Prostate gland (tissue), 2 donors: ENCODE data around the gene TRAK1.

ENCODE experiments used
- POLR2A ChIP-seq: fragments of 450-650 bp; IDR thresholded peaks from one replicate; pipeline ENCODE4 v1.6.1; 2016; ENCODE audit warnings: antibody characterized with exemption, mild to moderate bottlenecking
- POLR2AphosphoS5 ChIP-seq: sonication (generic); formaldehyde crosslinking; IDR thresholded peaks from one replicate; pipeline ENCODE4 v1.6.1; 2017; ENCODE audit warnings: antibody characterized with exemption
- TF ChIP-seq, protein P1 (sequence below), 4 experiments: fragments of 200-600 bp in 2 of 4; fragments of 450-650 bp in 2 of 4; sonication (generic) in 2 of 4; IDR thresholded peaks; 1 replicate in 3 of 4; 2 replicates in 1 of 4; pipeline ENCODE4 v1.5.1; 2016 to 2019; ENCODE audit warnings: antibody characterized with exemption in 4 of 4, mild to moderate bottlenecking in 2 of 4, moderate library complexity in 2 of 4

DNA sequence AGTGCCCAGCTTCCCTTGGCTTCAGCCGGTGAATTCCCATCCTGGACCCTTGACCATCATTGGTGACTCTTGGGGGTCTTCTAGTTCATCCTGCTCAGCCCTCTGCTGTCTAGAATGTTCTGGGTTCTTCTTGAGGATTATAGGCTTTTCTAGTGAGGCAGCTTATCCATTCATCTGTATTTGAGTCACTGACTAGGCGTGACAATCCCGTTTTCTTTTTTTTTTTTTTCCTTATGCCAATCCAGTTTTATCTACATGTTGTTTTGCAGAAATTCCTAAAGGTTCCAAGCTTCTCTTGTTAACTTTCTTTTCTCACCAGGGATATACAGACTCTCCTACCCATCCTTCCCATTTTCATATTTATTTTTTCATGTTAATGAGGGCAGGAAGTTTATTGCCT is 6.6 kb upstream of the TRAK1 start:
- TF ChIP-seq, protein P1, sequence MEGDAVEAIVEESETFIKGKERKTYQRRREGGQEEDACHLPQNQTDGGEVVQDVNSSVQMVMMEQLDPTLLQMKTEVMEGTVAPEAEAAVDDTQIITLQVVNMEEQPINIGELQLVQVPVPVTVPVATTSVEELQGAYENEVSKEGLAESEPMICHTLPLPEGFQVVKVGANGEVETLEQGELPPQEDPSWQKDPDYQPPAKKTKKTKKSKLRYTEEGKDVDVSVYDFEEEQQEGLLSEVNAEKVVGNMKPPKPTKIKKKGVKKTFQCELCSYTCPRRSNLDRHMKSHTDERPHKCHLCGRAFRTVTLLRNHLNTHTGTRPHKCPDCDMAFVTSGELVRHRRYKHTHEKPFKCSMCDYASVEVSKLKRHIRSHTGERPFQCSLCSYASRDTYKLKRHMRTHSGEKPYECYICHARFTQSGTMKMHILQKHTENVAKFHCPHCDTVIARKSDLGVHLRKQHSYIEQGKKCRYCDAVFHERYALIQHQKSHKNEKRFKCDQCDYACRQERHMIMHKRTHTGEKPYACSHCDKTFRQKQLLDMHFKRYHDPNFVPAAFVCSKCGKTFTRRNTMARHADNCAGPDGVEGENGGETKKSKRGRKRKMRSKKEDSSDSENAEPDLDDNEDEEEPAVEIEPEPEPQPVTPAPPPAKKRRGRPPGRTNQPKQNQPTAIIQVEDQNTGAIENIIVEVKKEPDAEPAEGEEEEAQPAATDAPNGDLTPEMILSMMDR (IDR thresholded peaks at IDR 0.05) = no peak
- TF ChIP-seq POLR2A = no peak
- no peak for TF ChIP-seq POLR2AphosphoS5
